HG02870 (cell line): ENCODE measurements around the gene THYN1.

ENCODE experiments used
- ATAC-seq: cut with Tn5 transposase; IDR thresholded peaks from one replicate; pipeline ENCODE4 v1.9.1; 2021; ENCODE audit warnings: mild to moderate bottlenecking, moderate library complexity; ENCODE audit not compliant: unreplicated experiment

THYN1 gene

GRCh38 chr11:134252346-134253187, 585 bp downstream of the THYN1 start:
- ATAC-seq: peak; percentile 26

GRCh38 chr11:134250675-134251074, 2.5 kb downstream of the THYN1 start:
- no peak for ATAC-seq

- ATAC-seq: no peak
These were observed 2.9 kb downstream of the THYN1 start for GRCh38 chr11:134250246-134250645.

- ATAC-seq: no peak
These were observed 4.2 kb downstream of the THYN1 start for GRCh38 chr11:134248910-134249480.

GRCh38 chr11:134246678-134247077, 6.5 kb downstream of the THYN1 start:
- no peak for ATAC-seq

- no peak for ATAC-seq
These were observed 7.1 kb downstream of the THYN1 start for GRCh38 chr11:134246100-134246499.

GRCh38 chr11:134245434-134245833, 7.7 kb downstream of the THYN1 start:
- no peak for ATAC-seq

- peak; percentile 79 for ATAC-seq
These were observed 8.6 kb downstream of the THYN1 start for GRCh38 chr11:134244593-134244992.

GRCh38 chr11:134243913-134244312, 9.2 kb downstream of the THYN1 start:
- no peak for ATAC-seq

- no peak for ATAC-seq
These were observed 10.8 kb downstream of the THYN1 start for GRCh38 chr11:134242376-134242775.

GRCh38 chr11:134240592-134240991, 12.6 kb downstream of the THYN1 start:
- no peak for ATAC-seq

GRCh38 chr11:134238956-134239355, 14.2 kb downstream of the THYN1 start:
- no peak for ATAC-seq

GRCh38 chr11:134237557-134237922, 15.6 kb downstream of the THYN1 start:
- ATAC-seq: no peak

GRCh38 chr11:134236834-134237556, 16.2 kb downstream of the THYN1 start:
- no peak for ATAC-seq

GRCh38 chr11:134235399-134235798, 17.8 kb downstream of the THYN1 start:
- ATAC-seq: no peak

GRCh38 chr11:134233729-134234179, 19.4 kb downstream of the THYN1 start:
- ATAC-seq: no peak

- no peak for ATAC-seq
These were observed 21.0 kb downstream of the THYN1 start for GRCh38 chr11:134231958-134232659.

GRCh38 chr11:134230339-134230738, 22.8 kb downstream of the THYN1 start:
- no peak for ATAC-seq

- no peak for ATAC-seq
These were observed 23.9 kb downstream of the THYN1 start for GRCh38 chr11:134229126-134229790.

GRCh38 chr11:134228625-134229024, 24.5 kb downstream of the THYN1 start:
- peak; percentile 62 for ATAC-seq
